Measurements from ENCODE around the gene LY86. TPM values are rescaled to one million over a fixed set of nuclear protein-coding genes. Genes with fewer than 3 reads are reported as not detected.

The LY86 gene
- total and polyA plus RNA-seq, 10 of the 15 experiments (the other 5 are each of a cell fraction or from before 2014, with no cell fraction given), result 68.2 to 457 (median 128) TPM

DNA sequence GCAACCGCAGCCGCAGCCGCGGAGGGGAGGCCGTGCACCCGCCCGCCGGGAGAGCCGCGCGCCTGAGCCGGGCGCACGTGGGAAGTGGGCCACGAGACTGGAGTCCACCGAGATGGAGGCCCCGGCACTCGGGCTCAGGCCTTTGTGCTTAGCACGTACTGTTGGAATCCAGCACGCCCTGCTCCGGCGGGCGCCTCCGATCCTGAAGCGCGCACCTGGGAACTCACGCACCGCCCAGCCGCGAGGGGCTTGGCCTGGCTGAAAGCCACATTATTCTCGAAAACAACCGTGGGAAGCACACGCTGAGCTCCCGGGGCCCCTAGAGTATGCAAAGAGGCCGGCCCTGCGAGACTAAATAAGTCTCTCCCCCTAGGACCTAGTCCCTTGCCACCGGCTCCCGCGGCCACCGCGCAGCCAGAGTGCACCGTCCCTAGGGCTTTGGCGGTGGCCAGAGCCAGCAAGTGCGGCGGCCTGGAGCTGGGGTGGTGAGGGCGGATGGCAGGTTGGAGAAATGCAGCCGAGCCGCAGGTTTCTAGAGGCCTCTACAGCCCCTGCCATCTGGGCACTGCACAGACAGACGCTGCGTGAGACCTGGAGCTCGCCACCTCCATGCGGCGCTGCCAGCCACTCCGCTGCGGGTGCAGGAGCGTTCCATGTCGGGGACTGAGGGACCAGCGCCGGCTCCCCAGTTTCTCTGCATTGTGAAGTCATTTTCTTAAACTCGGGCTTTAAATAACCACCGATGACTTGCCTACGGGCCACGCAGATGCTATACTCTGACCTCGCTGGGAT is 42.0 kb upstream of the LY86 start (continued):
- TF ChIP-seq NRF1 (conservative IDR thresholded peaks at IDR 0.05; ENCODE audit: low read depth, low read length) (no peak), YBX1 (IDR thresholded peaks at IDR 0.05) (no peak), FOS (IDR thresholded peaks at IDR 0.05; ENCODE audit: borderline replicate concordance, extremely low read depth, insufficient read length) (no peak), IKZF1 (conservative IDR thresholded peaks at IDR 0.05) (peak; percentile 87), MTA3 (IDR thresholded peaks at IDR 0.05; ENCODE audit: borderline replicate concordance, low read length) (peak; percentile 66; the same call in 1 of the 2 replicates), JUNB (IDR thresholded peaks at IDR 0.05) (no peak), CHD2 (IDR thresholded peaks at IDR 0.05; ENCODE audit: borderline replicate concordance, low read depth, low read length) (no peak), SMARCA5 (IDR thresholded peaks at IDR 0.05) (no peak), NR2F1 (conservative IDR thresholded peaks at IDR 0.05) (no peak), NR2C1 (IDR thresholded peaks at IDR 0.05) (no peak), MTA2 (IDR thresholded peaks at IDR 0.05; ENCODE audit: low read depth) (no peak), MYB (IDR thresholded peaks at IDR 0.05; ENCODE audit: borderline replicate concordance, low read depth, low read length) (no peak), SPI1 (IDR thresholded peaks at IDR 0.05; ENCODE audit: borderline replicate concordance, insufficient read depth, low read depth, low read length) (no peak)
- TF ChIP-seq, protein P1, sequence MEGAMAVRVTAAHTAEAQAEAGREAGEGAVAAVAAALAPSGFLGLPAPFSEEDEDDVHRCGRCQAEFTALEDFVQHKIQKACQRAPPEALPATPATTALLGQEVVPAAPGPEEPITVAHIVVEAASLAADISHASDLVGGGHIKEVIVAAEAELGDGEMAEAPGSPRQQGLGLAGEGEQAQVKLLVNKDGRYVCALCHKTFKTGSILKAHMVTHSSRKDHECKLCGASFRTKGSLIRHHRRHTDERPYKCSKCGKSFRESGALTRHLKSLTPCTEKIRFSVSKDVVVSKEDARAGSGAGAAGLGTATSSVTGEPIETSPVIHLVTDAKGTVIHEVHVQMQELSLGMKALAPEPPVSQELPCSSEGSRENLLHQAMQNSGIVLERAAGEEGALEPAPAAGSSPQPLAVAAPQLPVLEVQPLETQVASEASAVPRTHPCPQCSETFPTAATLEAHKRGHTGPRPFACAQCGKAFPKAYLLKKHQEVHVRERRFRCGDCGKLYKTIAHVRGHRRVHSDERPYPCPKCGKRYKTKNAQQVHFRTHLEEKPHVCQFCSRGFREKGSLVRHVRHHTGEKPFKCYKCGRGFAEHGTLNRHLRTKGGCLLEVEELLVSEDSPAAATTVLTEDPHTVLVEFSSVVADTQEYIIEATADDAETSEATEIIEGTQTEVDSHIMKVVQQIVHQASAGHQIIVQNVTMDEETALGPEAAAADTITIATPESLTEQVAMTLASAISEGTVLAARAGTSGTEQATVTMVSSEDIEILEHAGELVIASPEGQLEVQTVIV (IDR thresholded peaks at IDR 0.05; ENCODE audit: borderline replicate concordance, partially characterized antibody), result no peak
- TF ChIP-seq, protein P2, sequence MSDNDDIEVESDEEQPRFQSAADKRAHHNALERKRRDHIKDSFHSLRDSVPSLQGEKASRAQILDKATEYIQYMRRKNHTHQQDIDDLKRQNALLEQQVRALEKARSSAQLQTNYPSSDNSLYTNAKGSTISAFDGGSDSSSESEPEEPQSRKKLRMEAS (IDR thresholded peaks at IDR 0.05; ENCODE audit: low read depth, low read length), result peak; percentile 87; the same call in 1 of the 2 replicates
- TF ChIP-seq, protein P3, sequence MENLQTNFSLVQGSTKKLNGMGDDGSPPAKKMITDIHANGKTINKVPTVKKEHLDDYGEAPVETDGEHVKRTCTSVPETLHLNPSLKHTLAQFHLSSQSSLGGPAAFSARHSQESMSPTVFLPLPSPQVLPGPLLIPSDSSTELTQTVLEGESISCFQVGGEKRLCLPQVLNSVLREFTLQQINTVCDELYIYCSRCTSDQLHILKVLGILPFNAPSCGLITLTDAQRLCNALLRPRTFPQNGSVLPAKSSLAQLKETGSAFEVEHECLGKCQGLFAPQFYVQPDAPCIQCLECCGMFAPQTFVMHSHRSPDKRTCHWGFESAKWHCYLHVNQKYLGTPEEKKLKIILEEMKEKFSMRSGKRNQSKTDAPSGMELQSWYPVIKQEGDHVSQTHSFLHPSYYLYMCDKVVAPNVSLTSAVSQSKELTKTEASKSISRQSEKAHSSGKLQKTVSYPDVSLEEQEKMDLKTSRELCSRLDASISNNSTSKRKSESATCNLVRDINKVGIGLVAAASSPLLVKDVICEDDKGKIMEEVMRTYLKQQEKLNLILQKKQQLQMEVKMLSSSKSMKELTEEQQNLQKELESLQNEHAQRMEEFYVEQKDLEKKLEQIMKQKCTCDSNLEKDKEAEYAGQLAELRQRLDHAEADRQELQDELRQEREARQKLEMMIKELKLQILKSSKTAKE (IDR thresholded peaks at IDR 0.05; ENCODE audit: low read depth, poor library complexity, severe bottlenecking), result no peak
- TF ChIP-seq, protein P4, sequence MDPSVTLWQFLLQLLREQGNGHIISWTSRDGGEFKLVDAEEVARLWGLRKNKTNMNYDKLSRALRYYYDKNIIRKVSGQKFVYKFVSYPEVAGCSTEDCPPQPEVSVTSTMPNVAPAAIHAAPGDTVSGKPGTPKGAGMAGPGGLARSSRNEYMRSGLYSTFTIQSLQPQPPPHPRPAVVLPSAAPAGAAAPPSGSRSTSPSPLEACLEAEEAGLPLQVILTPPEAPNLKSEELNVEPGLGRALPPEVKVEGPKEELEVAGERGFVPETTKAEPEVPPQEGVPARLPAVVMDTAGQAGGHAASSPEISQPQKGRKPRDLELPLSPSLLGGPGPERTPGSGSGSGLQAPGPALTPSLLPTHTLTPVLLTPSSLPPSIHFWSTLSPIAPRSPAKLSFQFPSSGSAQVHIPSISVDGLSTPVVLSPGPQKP (IDR thresholded peaks at IDR 0.05; ENCODE audit: low read depth, low read length), result no peak
- TF ChIP-seq, protein P5, sequence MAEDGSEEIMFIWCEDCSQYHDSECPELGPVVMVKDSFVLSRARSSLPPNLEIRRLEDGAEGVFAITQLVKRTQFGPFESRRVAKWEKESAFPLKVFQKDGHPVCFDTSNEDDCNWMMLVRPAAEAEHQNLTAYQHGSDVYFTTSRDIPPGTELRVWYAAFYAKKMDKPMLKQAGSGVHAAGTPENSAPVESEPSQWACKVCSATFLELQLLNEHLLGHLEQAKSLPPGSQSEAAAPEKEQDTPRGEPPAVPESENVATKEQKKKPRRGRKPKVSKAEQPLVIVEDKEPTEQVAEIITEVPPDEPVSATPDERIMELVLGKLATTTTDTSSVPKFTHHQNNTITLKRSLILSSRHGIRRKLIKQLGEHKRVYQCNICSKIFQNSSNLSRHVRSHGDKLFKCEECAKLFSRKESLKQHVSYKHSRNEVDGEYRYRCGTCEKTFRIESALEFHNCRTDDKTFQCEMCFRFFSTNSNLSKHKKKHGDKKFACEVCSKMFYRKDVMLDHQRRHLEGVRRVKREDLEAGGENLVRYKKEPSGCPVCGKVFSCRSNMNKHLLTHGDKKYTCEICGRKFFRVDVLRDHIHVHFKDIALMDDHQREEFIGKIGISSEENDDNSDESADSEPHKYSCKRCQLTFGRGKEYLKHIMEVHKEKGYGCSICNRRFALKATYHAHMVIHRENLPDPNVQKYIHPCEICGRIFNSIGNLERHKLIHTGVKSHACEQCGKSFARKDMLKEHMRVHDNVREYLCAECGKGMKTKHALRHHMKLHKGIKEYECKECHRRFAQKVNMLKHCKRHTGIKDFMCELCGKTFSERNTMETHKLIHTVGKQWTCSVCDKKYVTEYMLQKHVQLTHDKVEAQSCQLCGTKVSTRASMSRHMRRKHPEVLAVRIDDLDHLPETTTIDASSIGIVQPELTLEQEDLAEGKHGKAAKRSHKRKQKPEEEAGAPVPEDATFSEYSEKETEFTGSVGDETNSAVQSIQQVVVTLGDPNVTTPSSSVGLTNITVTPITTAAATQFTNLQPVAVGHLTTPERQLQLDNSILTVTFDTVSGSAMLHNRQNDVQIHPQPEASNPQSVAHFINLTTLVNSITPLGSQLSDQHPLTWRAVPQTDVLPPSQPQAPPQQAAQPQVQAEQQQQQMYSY (CRISPR knock-in tag; IDR thresholded peaks at IDR 0.05), result no peak

Data from GM12878 (cell line).